ENCODE results near the gene PRKCZ. TPM values are rescaled to one million over a fixed set of nuclear protein-coding genes. Genes with fewer than 3 reads are reported as not detected.
A peak's percentile ranks its signal among the peaks of the same experiment; 100 is the strongest.

Gene PRKCZ
- total RNA-seq, 1 donor from 2014 or later = 22.1 TPM

DNA sequence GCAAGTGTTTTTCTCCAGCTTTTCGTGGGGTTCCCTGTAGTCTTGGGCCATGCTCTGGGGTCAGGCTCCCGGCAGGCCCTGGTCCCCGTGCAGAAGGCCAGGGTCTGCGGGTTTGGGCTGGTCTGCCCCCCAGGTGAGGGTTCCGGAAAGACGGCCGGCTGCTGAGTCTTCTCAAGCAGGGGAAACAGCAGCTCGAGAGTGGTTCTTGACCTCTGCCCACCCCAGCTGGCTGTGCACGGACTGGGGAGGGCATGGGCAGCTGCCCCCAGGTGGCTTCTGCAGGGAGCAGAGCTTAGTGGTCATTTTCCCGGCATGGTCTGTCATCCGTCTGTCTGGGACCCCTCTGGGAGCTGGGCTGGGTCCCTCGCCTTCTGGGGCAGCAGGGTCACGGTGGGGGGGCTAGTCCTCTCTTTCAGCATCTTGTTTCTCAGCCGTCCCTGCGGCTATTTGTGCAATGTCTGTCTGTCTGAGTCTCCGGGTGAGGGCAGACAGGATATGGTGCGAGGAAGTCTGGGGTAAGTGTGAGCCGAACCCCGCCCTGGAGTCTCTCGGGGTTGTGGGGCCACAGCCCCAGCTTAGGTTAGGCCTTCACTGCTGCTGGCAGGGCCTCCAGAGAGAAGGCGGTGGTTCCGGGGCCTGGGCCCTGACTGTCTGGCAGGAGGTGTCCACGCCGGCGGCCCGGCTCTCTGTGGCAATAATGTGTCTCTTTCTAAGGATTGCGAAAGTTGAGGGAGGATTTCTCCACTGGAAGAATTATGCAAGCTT is 184.0 kb downstream of the PRKCZ start:
- ATAC-seq (peak; percentile 52), DNase-seq (ENCODE audit: low spot score) (peak; percentile 93)

DNA sequence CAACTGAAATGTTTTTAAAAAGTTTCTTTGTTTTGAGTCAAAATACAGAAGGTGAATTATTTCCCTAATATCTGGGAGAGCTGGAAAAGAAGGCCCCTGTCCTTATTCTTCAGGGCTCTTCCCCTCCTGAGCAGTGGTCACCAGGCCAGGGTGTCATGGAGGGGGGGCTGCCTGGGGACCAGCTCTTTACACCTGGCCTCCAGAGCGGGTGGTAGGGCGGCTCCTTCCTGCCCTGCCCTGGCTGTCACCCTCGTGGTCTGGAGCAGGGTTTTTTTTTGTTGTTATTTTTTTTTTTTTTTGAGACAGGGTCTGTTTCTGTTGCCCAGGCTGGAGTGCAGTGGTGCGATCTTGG is 184.5 kb downstream of the PRKCZ start:
- peak; percentile 70 for DNase-seq (ENCODE audit: low spot score)
- peak; percentile 11 for ATAC-seq

Other genes starting within 250 kb of the PRKCZ start
- gene GNB1, start 159.3 kb upstream of the PRKCZ start, total RNA-seq = 97.3 TPM
- gene CALML6, start 135.2 kb upstream of the PRKCZ start, total RNA-seq = 1.4 TPM
- 11.3 TPM for gene TMEM52, start 131.1 kb upstream of the PRKCZ start, total RNA-seq
- gene CFAP74, start 46.6 kb upstream of the PRKCZ start, total RNA-seq = 3.5 TPM
- not detected for gene GABRD, start 31.1 kb upstream of the PRKCZ start, total RNA-seq
- 24.8 TPM for gene FAAP20, start 144.4 kb downstream of the PRKCZ start, total RNA-seq
- 38.8 TPM for gene SKI, start 177.9 kb downstream of the PRKCZ start, total RNA-seq